ENCODE data around the gene WFIKKN1. TPM values are rescaled to one million over a fixed set of nuclear protein-coding genes. Genes with fewer than 3 reads are reported as not detected.

WFIKKN1 gene
- total and polyA plus RNA-seq, 11 donors: 0.15 to 1.1 (median 0.29) TPM

DNA sequence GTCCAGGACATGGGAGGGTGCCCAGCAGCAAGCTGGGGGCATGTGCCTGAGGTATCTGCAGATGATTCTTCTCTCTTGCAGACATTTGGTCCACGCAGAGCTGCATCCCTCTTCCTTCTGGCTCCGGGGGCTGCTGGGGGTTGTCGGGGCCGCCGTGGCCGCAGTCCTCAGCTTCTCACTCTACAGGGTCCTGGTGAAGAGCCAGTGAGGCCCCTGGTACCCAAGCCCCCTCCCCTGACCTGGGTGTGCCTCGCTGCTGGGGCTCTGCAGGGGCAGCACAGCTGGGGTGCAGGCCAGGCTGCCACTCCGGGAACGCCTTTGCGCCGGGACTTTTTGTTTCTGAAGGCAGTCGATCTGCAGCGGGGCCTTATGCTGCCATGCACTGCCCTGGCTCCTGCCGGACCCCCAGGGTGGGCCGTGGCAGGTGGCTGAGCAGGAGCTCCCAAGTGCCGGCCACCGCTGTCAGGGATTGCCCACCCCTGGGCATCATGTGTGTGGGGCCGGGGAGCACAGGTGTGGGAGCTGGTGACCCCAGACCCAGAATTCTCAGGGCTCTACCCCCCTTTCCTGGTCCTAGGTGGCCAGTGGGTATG is 42.7 kb downstream of the WFIKKN1 start:
- H3K27me3 ChIP-seq: no peaks in the 10 kb centered on the region
- no peaks in the 10 kb centered on the region for H3K9me3 ChIP-seq
- H3K36me3 ChIP-seq: peaks cover 0 to 53% (median 47%) of the 10 kb centered on the region in 9 donors
- peaks cover 3 to 36% (median 19%) of the 10 kb centered on the region in 12 donors for H3K4me1 ChIP-seq
- H3K27ac ChIP-seq: no peak overlapping the region
- ATAC-seq (no peak), DNase-seq (no peak)
- H3K4me3 ChIP-seq: no peak overlapping the region
- intact Hi-C loops (cut with DNase I): no loop called here
- no peak for TF ChIP-seq POLR2A (IDR thresholded peaks at IDR 0.05)
- TF ChIP-seq, protein P1, sequence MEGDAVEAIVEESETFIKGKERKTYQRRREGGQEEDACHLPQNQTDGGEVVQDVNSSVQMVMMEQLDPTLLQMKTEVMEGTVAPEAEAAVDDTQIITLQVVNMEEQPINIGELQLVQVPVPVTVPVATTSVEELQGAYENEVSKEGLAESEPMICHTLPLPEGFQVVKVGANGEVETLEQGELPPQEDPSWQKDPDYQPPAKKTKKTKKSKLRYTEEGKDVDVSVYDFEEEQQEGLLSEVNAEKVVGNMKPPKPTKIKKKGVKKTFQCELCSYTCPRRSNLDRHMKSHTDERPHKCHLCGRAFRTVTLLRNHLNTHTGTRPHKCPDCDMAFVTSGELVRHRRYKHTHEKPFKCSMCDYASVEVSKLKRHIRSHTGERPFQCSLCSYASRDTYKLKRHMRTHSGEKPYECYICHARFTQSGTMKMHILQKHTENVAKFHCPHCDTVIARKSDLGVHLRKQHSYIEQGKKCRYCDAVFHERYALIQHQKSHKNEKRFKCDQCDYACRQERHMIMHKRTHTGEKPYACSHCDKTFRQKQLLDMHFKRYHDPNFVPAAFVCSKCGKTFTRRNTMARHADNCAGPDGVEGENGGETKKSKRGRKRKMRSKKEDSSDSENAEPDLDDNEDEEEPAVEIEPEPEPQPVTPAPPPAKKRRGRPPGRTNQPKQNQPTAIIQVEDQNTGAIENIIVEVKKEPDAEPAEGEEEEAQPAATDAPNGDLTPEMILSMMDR (IDR thresholded peaks at IDR 0.05): no peak
- WGBS, 4 donors: 90 to 98% (median 92%) methylated on average over 7 to 18 of the region's 18 CpGs

DNA sequence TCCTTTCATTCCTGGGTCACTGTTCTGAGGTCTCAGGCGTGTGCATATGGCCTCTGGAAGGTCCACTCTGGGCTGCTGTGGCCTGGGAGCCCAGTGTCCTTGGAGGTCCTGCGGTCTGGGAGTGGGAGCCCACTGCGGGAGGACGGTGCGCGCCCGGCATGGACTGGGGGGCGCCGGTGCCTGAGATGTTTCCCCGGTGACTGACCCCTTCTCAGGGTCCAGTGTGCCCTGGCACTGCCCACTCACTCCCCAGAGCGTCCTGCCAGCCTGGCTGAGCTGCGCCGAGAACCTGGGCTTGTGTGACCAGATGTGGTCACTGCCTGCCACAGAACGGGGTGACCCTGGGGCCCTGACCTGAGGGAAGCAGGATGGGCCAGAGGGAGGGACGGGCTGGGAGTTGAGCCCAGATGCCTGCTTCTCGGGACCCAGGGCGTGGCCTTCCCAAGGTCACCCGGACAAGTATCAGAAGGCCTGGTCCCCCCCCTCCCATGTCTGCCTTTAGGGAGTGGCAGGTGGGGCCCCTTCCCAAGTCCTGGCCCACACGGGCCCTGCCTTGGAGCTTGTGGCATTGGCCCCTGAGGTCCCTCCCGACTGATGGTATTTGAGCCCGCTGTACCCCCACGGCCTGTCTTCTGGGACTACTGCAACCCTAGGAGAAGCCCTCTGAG is 43.6 kb downstream of the WFIKKN1 start:
- H3K36me3 ChIP-seq: peaks cover 0 to 49% (median 45%) of the 10 kb centered on the region in 9 donors
- peaks cover 0 to 34% (median 13%) of the 10 kb centered on the region in 12 donors for H3K4me1 ChIP-seq
- 60 to 68% (median 65%) methylated on average over 9 to 22 of the region's 22 CpGs for WGBS, 4 donors
- peak overlapping the region in 7 of 12 donors; percentile 33 to 76 (median 65) for H3K27ac ChIP-seq
- ATAC-seq (peak; percentile 1 to 43 (median 14)), DNase-seq (peak in 1 of 5 donors; percentile 72)
- no peaks in the 10 kb centered on the region for H3K27me3 ChIP-seq
- TF ChIP-seq, protein P1 (IDR thresholded peaks at IDR 0.05): no peak
- no peak for TF ChIP-seq POLR2A (IDR thresholded peaks at IDR 0.05)
- no peak overlapping the region for H3K4me3 ChIP-seq
- intact Hi-C loops (cut with DNase I): no loop called here
- H3K9me3 ChIP-seq: no peaks in the 10 kb centered on the region

DNA sequence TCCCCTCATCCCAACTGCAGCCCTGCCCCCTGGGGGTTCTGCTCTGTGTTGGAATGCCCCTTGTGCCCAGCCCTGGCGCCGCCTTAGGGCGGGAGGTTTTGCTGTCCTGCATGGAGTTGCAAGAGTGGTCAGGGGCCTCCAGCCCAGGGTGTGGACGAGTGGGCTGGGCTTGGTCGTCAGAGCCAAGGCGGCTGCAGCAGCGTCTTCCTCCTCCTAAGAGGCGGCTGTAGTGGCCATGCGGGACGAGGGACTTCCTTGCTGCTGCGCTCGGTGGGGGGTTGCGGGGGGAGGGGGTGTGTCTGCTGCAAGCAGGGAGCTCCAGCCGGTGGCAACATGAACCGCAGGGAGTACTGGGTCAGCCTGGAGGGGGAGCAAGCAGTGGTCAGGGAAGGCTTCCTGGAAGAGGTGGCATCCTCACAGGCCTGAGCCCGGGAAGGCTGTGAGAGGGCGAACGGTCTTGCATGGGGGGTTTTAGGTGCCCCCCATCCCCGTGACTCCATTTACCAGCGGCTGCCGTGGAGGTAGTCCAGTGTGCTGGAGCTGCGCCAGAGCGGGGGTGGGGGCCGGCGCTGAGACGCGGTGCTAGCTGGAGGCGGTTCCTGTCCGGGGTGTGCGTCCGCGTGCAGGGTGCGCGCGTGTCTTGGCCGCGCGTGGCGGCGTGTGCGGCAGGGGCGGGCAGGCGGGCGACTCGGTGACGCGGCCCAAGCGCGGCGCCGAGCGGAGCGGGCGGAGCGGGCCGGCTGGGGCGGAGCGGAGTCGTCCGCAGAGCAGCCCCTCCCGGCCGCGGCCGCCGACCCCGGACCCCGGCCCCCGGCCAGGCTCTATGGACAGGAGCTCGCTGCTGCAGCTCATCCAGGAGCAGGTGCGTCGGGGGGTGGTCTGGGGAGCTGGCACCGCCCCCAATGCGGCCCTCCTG is 44.4 kb downstream of the WFIKKN1 start, which contains the start of gene RHBDL1:
TSS of gene RHBDL1 (plus strand) at position 704 of the 916 bp plus-strand sequence. CDS start at position 824, 120 bp downstream.
- H3K4me1 ChIP-seq: peaks cover 0 to 32% (median 14%) of the 10 kb centered on the region in 12 donors
- H3K27me3 ChIP-seq: no peaks in the 10 kb centered on the region
- DNase-seq (no peak), ATAC-seq (no peak)
- H3K9me3 ChIP-seq: no peaks in the 10 kb centered on the region
- H3K4me3 ChIP-seq: peak within 1 kb of the TSS in 10 of 12 donors; percentile 30 to 57 (median 44)
- H3K36me3 ChIP-seq: peaks cover 0 to 40% (median 36%) of the 10 kb centered on the region in 9 donors
- WGBS, 4 donors: 5 to 11% (median 6%) methylated on average over 12 to 73 of the region's 73 CpGs
- peak within 1 kb of the TSS in 8 of 12 donors; percentile 33 to 76 (median 54) for H3K27ac ChIP-seq
- intact Hi-C loops (cut with DNase I): no loop called here
- TF ChIP-seq, protein P1 (IDR thresholded peaks at IDR 0.05): no peak
- TF ChIP-seq POLR2A (IDR thresholded peaks at IDR 0.05): no peak
